ENCODE measurements around the gene RAB24.
"Not testable (repeated sequence)": the region's sequence is repeated elsewhere in the genome, so short reads cannot be mapped to it uniquely, and the experiment has no call there.

Gene RAB24

DNA sequence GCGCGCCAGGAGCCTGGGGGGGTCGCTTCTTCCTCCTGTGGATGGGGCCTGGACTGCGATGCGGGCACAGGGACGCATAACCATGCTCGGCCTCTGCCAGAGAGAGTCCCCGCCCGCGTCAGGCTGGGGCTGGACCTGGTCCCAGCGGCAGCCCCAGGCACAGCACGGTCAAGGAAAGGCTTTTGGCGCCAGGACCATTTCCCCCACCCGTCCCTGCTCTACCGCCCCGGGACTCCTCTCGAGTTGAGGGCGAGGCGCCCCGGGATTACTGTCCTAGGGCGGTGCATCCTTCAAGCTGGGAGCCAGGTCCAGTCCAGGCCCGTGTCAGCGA lies 7.8 kb upstream of the RAB24 start:
- no peak for DNase-seq
- no peak for ATAC-seq

DNA sequence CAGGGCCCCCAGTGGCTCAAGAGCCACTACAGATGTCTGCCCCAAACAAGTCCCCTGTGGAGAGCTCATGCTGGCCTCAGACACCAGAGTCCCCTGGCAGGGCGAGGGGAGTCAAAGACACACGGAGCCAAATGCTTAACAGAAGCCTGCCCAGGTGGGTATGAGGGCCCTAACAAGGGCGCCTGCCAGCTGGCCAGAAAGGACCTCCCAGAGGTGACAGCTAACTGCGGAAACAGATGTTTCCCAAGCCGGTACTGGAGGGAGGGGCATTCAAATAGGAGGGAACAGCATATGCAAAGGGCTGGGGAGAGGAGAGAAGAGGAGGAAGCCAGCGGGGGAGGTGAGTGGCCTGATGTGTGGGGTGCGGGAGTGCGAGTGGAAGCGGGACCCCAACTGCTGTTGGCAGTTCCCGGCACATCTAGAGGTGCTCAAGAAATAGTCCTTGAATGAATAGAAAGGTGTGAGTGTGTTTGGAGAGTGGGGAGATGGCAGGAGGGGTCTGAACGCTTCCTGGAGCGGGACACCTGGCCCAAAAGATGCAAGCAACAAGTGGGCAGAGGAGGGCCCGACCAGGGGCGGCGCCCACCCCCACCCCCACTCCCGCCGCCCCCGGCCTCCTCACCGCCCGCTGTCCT lies 7.4 kb upstream of the RAB24 start:
- DNase-seq, result no peak

DNA sequence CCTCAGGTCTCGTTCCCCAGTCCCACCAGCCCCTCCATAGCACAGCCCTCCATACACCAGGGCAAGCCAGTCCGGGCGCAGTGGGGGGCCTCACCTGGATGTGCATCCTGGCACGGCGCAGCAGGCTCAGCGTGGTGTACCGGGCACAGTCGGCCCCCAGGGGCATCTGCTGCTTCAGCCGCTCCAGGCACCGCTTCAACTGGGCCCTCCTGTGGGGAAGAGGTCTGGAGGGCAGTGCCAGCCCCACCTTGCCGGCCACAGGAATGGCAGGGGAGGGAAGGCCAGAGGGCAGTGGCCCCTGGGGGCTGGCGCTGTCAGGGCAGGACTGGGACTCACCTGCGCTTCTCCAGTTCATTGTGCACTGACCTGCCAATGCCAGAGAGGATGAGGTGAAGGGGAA lies 6.8 kb upstream of the RAB24 start:
- no peak for ATAC-seq

More for the DNA sequence above, 7.4 kb upstream of the RAB24 start:
- ATAC-seq, result no peak

DNA sequence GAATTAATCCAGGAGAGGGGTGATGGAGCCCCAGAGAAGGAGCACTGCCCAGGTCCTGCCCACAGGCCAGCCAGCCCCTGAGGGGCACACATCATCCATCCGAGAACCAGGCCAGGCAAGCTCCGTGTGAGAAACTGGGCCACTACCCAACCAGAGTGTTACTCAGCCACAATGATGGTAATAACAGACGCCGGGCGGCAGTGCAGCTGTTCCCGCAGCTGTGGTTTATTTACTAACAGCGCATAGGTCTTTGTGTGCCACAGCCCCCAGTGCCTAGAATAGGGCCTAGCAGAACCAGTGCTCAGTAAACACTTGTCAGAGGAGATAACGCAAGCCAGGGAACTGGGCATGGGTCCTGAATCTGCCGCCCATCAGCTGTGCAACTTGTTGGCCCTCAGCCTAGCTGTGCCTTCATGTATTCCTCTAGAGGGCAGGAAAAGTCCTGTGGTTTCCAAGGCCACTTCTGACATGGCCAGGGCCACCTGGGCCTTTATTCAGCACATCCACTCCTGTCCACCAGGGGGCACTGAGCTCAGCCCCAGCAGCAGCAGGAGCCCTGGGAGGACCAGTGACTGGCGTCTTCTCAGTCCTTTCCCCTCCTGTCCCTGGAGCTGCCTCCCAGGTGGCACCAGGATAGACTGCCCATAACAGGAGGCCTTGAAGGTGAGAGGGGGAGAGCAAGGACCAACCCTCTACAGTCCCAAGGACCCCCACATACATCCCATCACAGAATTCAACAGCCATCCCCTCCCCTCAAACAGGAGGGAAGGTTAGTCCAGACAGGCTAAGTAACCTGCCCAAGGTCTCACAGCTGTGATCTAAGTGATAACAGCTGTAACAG lies 6.1 kb upstream of the RAB24 start:
- DNase-seq (peak; percentile 80), ATAC-seq (no peak)

More for the DNA sequence above, 6.8 kb upstream of the RAB24 start:
- no peak for DNase-seq

DNA sequence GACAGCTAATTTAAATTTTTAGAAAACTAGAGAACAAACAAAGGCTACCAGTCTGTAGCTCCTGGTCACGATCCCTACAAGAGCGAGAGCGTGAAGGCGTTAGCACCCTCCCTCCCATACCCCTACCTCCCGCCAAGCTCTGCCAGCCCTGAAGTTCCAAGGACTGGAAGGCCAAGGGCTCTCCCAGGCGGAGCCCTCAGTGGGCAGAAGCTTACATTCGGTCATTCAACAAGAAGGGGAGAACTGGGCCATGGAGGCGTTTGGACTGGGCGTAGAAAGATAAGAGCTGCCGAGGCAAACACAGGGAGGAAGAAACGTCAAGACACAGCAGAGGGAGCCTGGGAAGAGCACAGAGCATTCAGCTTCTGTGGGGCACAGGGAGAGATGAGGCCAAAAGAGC lies 5.2 kb upstream of the RAB24 start:
- no peak for DNase-seq
- no peak for ATAC-seq

DNA sequence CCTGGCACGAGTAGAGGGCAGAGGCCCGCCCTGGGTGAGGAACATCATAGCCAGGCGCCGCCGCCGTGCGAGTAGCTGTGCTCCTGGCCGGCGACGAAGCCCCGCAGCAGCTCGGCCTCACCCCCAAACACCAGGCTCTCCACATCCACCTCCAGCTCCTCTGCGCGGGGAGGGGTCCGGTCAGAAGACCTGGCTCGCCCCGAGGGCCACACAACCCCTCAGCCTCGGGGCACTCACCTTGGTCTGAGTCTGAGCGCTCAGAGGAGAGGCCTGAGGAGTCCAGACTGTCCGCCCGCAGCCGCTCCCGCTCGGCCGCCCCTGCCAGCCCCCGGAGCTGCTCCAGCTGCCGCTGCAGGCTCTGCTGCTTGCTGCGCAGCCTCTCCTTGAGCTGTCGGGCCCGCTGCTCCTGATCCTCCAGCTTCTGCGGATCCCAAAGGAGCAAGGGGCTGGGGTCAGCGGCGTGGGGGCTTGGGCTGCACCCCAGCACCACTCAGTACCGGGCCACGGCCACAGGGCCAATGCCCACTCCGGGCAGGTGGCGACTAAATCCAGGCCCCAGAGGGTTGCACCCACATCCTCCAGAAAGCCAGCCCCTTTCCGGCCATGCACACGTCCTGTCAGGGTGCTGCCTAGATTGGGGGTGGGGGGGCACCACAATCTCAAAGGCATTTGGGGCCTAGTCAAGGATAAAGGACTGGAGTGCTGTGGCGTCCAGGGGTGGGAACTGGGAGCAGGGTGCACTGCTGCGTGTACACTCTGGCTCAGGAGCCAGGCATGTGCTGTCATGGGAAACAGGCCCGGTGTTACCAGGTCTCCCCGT lies 4.2 kb upstream of the RAB24 start:
- DNase-seq (no peak), ATAC-seq (no peak)

DNA sequence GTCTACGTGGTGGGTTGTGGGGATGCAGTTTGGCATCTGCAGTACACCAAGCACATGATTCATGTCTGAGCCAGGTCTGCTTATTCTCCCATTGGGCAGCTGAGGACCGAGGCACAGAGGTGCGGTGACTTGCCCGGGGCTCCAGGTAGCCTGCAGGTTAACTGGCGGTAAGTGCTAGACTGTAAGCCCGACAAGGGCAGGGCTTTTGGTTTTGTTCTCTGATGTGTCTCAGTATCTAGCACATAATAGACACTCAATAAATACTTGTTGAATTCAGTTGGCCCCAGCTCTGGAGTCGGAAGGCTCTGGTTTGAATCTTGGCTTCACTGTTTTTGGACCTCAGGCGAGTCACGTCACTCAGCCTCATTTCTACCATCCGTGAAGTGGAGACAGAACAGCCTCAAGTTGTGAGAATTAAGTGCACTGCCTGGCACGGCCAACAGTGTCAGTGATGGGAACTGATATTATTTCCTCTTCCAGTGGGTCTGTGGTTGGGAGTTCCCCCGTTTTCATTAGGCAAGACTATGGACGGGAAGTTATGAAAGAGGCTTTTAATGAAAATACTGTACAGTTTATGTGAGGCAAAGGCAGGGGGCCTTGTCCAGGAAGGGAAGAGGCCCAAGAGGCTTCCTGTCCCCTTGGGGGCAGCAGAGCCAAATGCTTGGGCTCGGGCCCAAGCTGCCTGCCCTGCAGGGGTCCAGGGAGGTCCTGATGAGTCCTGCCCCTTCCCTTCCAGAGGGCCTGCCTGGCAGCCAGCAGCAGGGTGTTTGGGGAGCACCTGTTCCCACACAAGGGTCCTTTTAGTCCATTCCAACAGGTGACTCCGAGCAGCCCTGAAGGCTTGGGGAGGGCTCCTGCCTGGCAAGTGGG lies 3.4 kb upstream of the RAB24 start:
- DNase-seq, result no peak
- ATAC-seq, result no peak

DNA sequence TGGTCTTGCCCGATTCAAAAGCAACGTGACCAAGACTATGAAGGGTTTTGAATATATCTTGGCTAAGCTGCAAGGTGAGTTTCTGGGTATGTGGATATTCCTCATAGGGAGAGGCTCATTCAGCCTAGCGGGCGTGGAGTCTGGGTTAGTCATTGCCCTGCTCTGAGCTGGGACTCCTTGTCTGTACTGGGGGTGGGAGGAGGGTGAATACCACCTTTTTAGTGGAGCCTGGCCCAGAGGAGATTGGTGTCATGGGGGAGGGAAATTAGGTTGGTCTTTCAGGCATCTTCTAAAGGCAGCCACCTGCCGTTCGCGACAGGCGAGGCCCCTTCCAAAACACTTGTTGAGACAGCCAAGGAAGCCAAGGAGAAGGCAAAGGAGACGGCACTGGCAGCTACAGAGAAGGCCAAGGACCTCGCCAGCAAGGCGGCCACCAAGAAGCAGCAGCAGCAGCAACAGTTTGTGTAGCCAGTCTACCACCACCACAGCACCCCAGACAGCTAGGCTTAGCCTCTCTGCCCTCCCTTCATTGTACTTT lies 2.7 kb upstream of the RAB24 start:
- ATAC-seq, DNase-seq: not testable (repeated sequence)

DNA sequence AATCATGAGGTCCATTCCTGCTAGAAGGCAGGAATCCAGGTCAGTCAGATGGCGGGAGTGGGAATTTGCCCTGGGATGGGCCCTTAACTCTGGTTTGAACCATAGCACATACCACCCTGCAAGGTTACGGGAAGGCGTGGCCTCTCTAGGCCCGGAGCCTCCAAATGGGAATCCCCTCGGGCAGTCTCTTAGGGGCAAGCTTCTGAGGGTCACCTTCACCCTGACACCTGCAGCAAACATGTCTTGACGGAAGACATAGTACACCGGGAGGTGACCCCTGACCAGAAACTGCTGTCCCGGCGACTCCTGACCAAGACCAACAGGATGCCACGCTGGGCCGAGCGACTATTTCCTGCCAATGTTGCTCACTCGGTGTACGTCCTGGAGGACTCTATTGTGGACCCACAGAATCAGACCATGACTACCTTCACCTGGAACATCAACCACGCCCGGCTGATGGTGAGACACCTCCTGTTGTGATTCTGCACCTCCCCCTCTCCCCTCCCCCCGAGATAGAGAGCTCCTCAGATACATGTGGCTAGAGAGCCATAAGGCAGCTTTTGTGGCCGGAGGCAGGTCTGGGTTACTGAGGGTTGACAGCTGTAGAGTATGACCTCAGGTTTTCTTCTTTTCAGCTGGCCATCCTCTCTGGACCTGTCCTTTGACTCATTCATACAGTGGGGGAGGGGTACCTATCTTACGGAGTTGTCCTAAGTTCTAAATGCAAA lies 1.0 kb upstream of the RAB24 start:
- no peak for DNase-seq
- ATAC-seq, result no peak

DNA sequence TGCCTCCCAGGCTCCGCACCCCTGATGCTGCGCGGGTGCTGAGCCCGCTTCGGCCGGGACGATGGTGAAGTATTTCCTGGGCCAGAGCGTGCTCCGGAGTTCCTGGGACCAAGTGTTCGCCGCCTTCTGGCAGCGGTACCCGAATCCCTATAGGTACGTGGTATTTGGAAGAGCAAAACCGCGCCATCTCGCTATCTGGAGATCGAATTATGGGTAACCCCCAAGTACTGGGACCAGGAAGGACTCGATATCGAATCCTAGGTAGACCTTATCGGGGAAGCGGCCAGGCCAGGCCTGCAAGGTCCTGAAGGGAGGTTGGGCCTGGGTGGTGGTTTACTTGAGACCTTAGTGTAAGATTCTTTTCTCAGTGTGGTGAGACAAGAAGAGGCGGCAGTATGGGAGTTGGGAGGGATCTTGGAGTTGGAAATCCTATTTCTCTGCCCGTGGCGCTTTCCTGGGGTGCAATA lies 439 bp upstream of the RAB24 start:
- ATAC-seq (no peak), DNase-seq (no peak)

DNA sequence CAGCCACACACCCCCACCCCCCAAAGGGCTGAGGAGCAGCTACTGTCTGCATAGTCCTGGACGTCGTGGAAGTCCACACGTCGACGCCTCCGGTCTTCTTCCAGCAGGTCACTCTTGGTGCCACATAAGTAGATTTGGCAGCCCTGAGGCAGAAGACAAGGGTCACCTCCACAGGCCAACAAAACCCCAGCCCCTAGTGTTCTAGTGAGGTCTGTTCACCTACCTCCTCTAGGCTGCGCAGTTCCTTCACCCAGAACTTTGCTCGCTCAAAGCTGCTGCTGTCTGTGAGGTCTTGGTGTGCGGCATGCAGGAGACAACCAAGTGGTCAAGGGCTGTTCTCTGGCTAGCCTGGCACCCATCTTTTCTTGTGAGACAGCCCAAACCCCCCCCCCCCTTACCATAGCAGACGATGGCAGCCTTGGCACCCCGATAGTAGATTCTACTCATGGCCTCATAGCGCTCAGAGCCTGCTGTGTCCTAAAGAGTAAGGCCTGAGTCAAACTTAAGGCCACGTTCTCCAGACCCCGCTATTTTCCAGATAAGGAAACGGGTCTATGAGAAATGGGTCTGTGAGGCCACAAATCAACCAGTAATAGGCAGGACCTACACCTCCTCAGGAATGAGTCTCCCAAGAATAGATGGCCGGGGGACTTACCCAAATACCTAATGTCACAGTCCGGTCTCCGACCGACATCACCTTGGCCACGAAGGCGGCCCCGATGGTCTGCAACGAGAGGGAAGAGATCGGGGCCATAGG lies 987 bp downstream of the RAB24 start:
- no peak for DNase-seq
- ATAC-seq, result no peak

DNA sequence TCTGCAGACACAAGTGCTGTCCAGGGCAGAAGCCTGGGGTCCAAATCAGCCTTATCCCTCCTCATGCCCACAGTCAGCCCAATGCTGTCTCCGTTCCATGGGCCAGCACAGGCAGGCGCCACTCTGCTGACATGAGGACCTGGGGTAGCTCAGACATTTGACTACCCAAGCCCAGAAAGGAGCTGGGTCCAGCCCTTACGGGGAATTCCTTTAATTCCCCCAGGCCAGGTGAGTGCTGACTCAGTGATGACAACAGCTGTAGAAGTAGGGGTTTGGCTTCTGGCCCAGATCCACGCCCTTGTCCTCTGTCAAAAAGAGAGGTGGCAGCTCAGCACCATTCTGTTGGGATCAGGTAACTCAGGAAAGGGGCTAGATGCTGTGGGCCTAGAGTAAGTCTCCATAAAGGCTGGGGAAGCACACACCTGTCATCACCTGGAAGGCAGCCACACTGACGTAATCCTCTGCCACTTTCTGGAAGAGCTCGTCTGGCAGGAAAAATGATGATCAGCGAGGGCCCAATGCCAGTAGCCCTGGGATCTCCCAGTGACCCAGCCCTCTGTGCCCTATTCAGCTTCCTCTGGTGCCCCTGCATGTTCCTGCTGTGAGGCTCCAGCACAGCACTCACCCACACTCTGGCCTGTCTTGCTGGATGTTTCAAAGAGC lies 1.9 kb downstream of the RAB24 start:
- DNase-seq, result no peak
- no peak for ATAC-seq

DNA sequence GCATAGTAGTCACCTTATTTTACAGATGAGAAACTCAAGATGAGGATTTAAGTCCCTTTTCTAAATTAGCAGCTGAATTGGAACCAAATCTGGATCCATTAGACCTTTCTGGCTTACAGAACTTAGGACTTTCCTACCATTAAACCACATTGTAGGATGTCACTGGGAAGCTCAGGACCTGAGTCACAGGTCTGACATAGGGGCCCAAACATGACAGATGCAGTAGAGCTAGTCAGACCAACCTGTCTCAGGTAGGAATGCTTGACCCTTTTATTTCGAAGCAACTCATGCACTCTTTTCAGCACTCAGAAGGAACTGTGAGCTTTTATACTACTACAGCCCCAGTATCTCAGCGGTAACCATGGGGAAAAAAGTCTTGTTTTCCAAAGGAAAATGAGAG lies 2.6 kb downstream of the RAB24 start:
- DNase-seq, result no peak
- no peak for ATAC-seq

DNA sequence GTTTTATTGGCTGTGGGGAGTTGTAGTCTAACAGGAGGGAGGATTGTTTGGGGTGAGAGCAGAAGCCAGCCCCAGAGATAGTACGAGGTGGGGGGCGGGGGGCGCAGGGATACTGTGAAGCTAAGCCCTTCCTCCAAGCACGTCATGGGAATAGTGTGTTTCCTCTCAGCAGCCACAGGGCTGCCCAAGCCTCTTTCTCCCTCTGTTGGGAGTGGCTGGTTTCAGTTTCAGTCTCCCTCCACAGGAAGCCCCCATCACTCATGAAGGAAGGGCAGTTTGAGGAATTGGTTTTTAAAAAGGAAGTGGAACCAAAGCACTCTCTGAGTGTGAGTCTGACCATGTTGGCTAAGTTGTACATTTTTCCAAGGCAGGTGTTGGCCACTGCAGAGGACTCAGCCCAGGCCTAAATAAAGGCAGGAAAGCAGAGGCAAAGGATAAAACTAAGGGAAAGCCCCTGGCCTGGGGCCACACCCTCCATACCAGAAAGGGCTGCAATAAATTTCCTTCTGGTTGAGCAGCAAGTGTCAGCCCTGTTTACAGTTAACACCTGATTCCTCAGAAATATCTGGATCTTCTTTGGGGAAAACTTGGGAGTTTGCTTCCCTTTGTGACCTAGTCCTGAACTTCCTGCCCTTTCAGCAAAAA lies 3.2 kb downstream of the RAB24 start:
- ATAC-seq (peak; percentile 67), DNase-seq (peak; percentile 75)

DNA sequence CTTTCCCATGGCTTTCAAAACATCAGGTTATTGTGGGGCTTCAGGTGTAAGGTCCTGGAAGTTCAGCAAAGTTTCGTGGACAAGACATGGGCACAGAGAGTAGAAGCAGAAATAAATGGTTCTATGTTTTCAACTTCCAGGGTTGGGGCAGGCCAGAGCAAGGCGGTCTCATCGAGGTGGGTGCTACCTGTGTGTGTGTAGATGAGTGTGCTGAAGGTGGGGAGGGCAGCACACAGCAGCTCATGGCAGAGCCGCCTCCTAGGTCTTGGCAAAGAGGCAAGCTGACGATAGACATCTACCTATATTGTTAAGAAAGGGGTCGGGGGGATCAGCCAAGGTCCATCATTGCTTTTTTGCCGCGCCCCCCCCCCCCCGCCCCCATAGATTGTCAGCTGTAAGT lies 3.8 kb downstream of the RAB24 start:
- DNase-seq (no peak), ATAC-seq (no peak)

DNA sequence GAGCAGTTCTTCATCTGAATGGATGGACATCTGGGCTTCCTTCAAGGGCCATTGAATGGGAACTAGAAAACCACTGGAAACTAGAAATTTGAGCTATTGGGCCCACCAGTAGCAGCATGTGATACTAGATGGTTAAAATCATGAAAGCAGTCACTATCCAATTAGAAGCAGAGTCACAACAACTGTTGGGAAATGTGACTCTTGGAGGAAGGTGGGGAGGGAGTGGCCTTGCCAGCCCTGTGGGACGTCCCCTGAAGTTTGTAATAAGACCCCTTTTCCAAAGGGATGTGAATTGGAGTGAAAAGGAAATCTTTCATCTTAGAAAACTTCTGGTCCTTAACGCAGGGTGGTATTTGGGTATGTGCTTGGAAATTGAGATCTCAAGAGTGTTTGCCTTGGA lies 5.6 kb downstream of the RAB24 start:
- ATAC-seq, result no peak
- no peak for DNase-seq

DNA sequence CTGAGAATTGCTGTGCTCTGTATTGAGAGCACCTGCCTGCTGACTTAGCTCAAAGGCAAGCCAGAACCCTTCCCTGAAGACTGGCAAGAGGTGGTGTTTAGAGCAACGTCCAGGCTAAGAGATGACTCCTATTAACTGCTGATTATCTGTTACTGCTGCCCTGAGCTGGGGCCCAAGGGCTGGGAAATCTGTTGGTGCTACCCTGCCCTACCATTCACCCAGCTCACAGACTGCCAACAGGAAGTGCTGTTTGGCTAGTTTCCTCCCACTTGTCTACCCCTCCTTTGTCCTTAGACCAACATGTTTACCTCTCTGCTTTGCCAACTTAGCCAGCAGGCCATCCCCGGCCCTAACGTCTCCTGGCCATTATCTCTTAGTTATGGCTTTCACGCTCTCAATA lies 6.9 kb downstream of the RAB24 start:
- DNase-seq (no peak), ATAC-seq (no peak)

DNA sequence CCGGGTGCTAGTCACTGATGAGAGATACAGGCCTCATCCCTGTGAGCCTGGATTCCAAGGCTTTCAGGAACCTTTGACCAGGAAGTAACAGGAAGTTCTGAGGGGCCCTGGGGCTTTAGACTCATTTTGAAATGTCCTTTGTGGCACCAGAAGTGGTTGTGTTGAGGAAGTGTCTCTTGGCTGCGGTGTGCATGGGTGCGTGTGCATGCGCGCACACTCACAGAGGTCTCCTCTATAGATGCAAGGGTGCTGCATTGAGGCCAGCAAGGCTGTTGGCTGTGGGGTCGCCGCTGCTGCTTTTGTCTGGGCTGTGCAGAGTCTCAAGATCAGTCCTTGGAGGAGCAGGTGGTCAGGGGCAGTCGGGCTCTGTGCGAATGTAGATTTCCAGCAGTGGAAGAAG lies 7.6 kb downstream of the RAB24 start:
- DNase-seq (no peak), ATAC-seq (no peak)

DNA sequence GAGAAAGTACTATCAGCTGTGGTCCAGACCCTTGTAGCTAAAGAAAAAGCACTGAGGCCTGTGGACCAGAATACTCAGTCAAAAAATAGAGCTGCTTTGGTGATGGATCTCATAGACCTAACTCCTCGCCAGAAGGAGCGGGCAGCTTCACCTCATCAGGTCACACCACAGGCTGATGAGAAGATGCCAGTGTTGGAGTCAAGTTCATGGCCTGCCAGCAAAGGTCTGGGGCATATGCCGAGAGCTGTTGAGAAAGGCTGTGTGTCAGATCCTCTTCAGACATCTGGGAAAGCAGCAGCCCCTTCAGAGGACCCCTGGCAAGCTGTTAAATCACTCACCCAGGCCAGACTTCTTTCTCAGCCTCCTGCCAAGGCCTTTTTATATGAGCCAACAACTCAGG lies 8.9 kb downstream of the RAB24 start:
- no peak for ATAC-seq

More for the DNA sequence above, 8.9 kb downstream of the RAB24 start:
- DNase-seq, result no peak
